PFSK-1 (cell line): ENCODE data around the gene POC1B.

ENCODE experiments used
- FOXP2 ChIP-seq: optimal IDR thresholded peaks from 2 replicates; pipeline ENCODE3; 2011; ENCODE audit warnings: borderline replicate concordance, control low read depth, inconsistent platforms; ENCODE audit not compliant: insufficient read depth; ENCODE audit errors: extremely low read length, extremely low read depth
- POLR2AphosphoS5 ChIP-seq: IDR thresholded peaks from 2 replicates; pipeline ENCODE4 v1.6.1; 2012; ENCODE audit warnings: low read depth, mild to moderate bottlenecking, control low read depth, low read length, moderate library complexity
- REST ChIP-seq, 2 experiments: IDR thresholded peaks; 2 replicates each; pipeline versions ENCODE4 v1.6.1 to v1.8.0; 2011 to 2012; ENCODE audit warnings: low read depth in 2 of 2, low read length in 2 of 2, control low read depth in 1 of 2, inconsistent platforms in 1 of 2, mild to moderate bottlenecking in 1 of 2, moderate library complexity in 1 of 2; ENCODE audit not compliant: insufficient read depth in 1 of 2
- SIN3A ChIP-seq: IDR thresholded peaks from 2 replicates; pipeline ENCODE4 v1.6.1; 2012; ENCODE audit warnings: mild to moderate bottlenecking, low read length, moderate library complexity, borderline replicate concordance; ENCODE audit not compliant: insufficient read depth
- TAF1 ChIP-seq: IDR thresholded peaks from 2 replicates; pipeline ENCODE4 v1.6.1; 2012; ENCODE audit warnings: low read length, control low read depth, borderline replicate concordance; ENCODE audit not compliant: insufficient read depth

Gene POC1B

GRCh38 chr12:89479982-89480381, 45.9 kb downstream of the POC1B start:
- TF ChIP-seq SIN3A = no peak
- TF ChIP-seq TAF1 = no peak
- TF ChIP-seq FOXP2 = no peak
- TF ChIP-seq POLR2AphosphoS5 = no peak
- TF ChIP-seq REST (IDR thresholded peaks at IDR 0.05; ENCODE audit: insufficient read depth in 1 of 2, low read depth in 2 of 2, low read length in 2 of 2) = no peak

GRCh38 chr12:89477633-89478279, 48.1 kb downstream of the POC1B start:
- TF ChIP-seq POLR2AphosphoS5 (no peak), REST (IDR thresholded peaks at IDR 0.05; ENCODE audit: insufficient read depth in 1 of 2, low read depth in 2 of 2, low read length in 2 of 2) (no peak), TAF1 (no peak), SIN3A (no peak), FOXP2 (no peak)

GRCh38 chr12:89476904-89477595, 48.8 kb downstream of the POC1B start:
- TF ChIP-seq SIN3A = no peak
- no peak for TF ChIP-seq POLR2AphosphoS5
- no peak for TF ChIP-seq REST (IDR thresholded peaks at IDR 0.05; ENCODE audit: insufficient read depth in 1 of 2, low read depth in 2 of 2, low read length in 2 of 2)
- no peak for TF ChIP-seq TAF1
- no peak for TF ChIP-seq FOXP2

- TF ChIP-seq FOXP2 (no peak), TAF1 (no peak), SIN3A (no peak), REST (IDR thresholded peaks at IDR 0.05; ENCODE audit: insufficient read depth in 1 of 2, low read depth in 2 of 2, low read length in 2 of 2) (no peak), POLR2AphosphoS5 (no peak)
These were observed 49.6 kb downstream of the POC1B start for GRCh38 chr12:89476232-89476631.
